ENCODE data around the gene OR10G2.
A peak's percentile ranks its signal among the peaks of the same experiment; 100 is the strongest.
"Not testable (repeated sequence)": the region's sequence is repeated elsewhere in the genome, so short reads cannot be mapped to it uniquely, and the experiment has no call there.

The OR10G2 gene

GRCh38 chr14:21642683-21643082 is 7.9 kb upstream of the OR10G2 start:
- TF ChIP-seq CTCF (IDR thresholded peaks at IDR 0.05; ENCODE audit: insufficient read depth, low read depth, low read length, missing control alignments), result no peak
- no peak overlapping the region for H3K4me3 ChIP-seq (ENCODE audit: low read length)
- no peak for DNase-seq (ENCODE audit: low read depth)

GRCh38 chr14:21631084-21631483 is 3.7 kb downstream of the OR10G2 start:
- no peak for TF ChIP-seq CTCF (IDR thresholded peaks at IDR 0.05; ENCODE audit: insufficient read depth, low read depth, low read length, missing control alignments)
- peak; percentile 87 for DNase-seq (ENCODE audit: low read depth)
- H3K4me3 ChIP-seq (ENCODE audit: low read length), result no peak overlapping the region

GRCh38 chr14:21630503-21630902 is 4.2 kb downstream of the OR10G2 start:
- not testable (repeated sequence) for DNase-seq (ENCODE audit: low read depth); H3K4me3 ChIP-seq (ENCODE audit: low read length)

GRCh38 chr14:21626491-21627230 is 8.1 kb downstream of the OR10G2 start:
- no peak for TF ChIP-seq CTCF (IDR thresholded peaks at IDR 0.05; ENCODE audit: insufficient read depth, low read depth, low read length, missing control alignments)
- peak; percentile 35 for DNase-seq (ENCODE audit: low read depth)
- no peak overlapping the region for H3K4me3 ChIP-seq (ENCODE audit: low read length)

GRCh38 chr14:21617614-21618013 is 17.1 kb downstream of the OR10G2 start:
- no peak overlapping the region for H3K4me3 ChIP-seq (ENCODE audit: low read length)
- no peak for DNase-seq (ENCODE audit: low read depth)
- TF ChIP-seq CTCF (IDR thresholded peaks at IDR 0.05; ENCODE audit: insufficient read depth, low read depth, low read length, missing control alignments), result no peak

GRCh38 chr14:21614240-21614639 is 20.5 kb downstream of the OR10G2 start:
- TF ChIP-seq CTCF (IDR thresholded peaks at IDR 0.05; ENCODE audit: insufficient read depth, low read depth, low read length, missing control alignments), result no peak
- DNase-seq (ENCODE audit: low read depth), result peak; percentile 34
- no peak overlapping the region for H3K4me3 ChIP-seq (ENCODE audit: low read length)

- no peak for DNase-seq (ENCODE audit: low read depth)
- no peak for TF ChIP-seq CTCF (IDR thresholded peaks at IDR 0.05; ENCODE audit: insufficient read depth, low read depth, low read length, missing control alignments)
- H3K4me3 ChIP-seq (ENCODE audit: low read length), result no peak overlapping the region
Measured at GRCh38 chr14:21612324-21612723, 22.4 kb downstream of the OR10G2 start.

- not testable (repeated sequence) for DNase-seq (ENCODE audit: low read depth); H3K4me3 ChIP-seq (ENCODE audit: low read length)
Measured at GRCh38 chr14:21602181-21602580, 32.6 kb downstream of the OR10G2 start.
